ENCODE measurements around the gene NR1I3.
"Not testable (repeated sequence)": the region's sequence is repeated elsewhere in the genome, so short reads cannot be mapped to it uniquely, and the experiment has no call there.

Gene NR1I3

GRCh38 chr1:161238039-161238473 is at the start of gene NR1I3:
Gene NR1I3 (minus strand): TSS chr1:161238203. CDS start chr1:161236565, 1,638 bp downstream.
- no peak for DNase-seq

- no peak for DNase-seq
Measured at GRCh38 chr1:161287482-161288054, 49.6 kb upstream of the NR1I3 start.

GRCh38 chr1:161285521-161285920 is 47.5 kb upstream of the NR1I3 start:
- no peak for DNase-seq

GRCh38 chr1:161285113-161285512 is 47.1 kb upstream of the NR1I3 start:
- DNase-seq: no peak

- DNase-seq: no peak
Measured at GRCh38 chr1:161282991-161283390, 45.0 kb upstream of the NR1I3 start.

- no peak for DNase-seq
Measured at GRCh38 chr1:161274874-161275273, 36.9 kb upstream of the NR1I3 start.

GRCh38 chr1:161273402-161273801 is 35.4 kb upstream of the NR1I3 start:
- no peak for DNase-seq

- no peak for DNase-seq
Measured at GRCh38 chr1:161267321-161267720, 29.3 kb upstream of the NR1I3 start.

GRCh38 chr1:161266836-161267235 is 28.8 kb upstream of the NR1I3 start:
- no peak for DNase-seq

- no peak for DNase-seq
Measured at GRCh38 chr1:161266202-161266601, 28.2 kb upstream of the NR1I3 start.

- DNase-seq: no peak
Measured at GRCh38 chr1:161265305-161265704, 27.3 kb upstream of the NR1I3 start.

GRCh38 chr1:161261261-161262235 is 23.5 kb upstream of the NR1I3 start:
- no peak for DNase-seq

- DNase-seq: no peak
Measured at GRCh38 chr1:161260376-161261260, 22.6 kb upstream of the NR1I3 start.

- DNase-seq: no peak
Measured at GRCh38 chr1:161259765-161260164, 21.8 kb upstream of the NR1I3 start.

- no peak for DNase-seq
Measured at GRCh38 chr1:161259345-161259702, 21.3 kb upstream of the NR1I3 start.

GRCh38 chr1:161258439-161259344 is 20.7 kb upstream of the NR1I3 start, which contains the start of gene PCP4L1:
Gene PCP4L1 (plus strand): TSS chr1:161258745. CDS start chr1:161258975, 230 bp downstream.
- peak; percentile 55 for DNase-seq

- not testable (repeated sequence) for DNase-seq
Measured at GRCh38 chr1:161257109-161257508, 19.1 kb upstream of the NR1I3 start.

- not testable (repeated sequence) for DNase-seq
Measured at GRCh38 chr1:161255955-161256520, 18.0 kb upstream of the NR1I3 start.

GRCh38 chr1:161255302-161255701 is 17.3 kb upstream of the NR1I3 start:
- not testable (repeated sequence) for DNase-seq

GRCh38 chr1:161251579-161251978 is 13.6 kb upstream of the NR1I3 start:
- no peak for DNase-seq

- no peak for DNase-seq
Measured at GRCh38 chr1:161250829-161251228, 12.8 kb upstream of the NR1I3 start.

All from left hindlimb (tissue), 1 donor.